Measurements from ENCODE around the gene PTPN4.

Gene PTPN4

DNA sequence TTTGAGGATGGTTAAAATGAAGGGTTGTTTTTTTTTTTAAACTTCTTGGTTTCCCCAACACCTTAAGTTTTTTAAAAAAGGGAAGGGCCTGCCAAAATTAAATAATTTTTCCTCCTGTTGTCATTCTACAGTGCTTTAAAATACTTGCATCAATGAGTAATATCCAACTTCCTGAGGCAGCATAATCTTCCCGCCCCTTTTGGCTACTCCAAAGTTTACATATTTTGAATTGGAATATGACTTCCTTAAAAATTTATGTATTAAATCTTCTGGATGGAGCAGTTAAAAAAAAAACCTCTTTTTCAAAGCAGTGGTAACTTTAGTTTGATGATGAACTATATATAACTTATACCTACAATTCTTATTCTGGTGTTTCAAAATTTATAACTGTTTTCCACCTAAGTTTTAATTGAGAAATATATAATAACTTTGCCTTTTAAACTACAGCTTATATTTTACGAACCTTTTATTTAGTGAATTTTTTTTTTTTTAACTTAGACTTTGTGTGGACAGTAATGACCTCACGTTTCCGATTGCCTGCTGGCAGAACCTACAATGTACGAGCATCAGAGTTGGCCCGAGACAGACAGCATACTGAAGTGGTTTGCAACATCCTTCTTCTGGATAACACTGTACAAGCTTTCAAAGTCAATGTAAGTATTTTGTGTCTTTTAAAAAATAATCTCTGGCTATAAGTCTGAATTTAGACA lies 49.8 kb downstream of the PTPN4 start:
- peak; percentile 26 for DNase-seq

GRCh38 chr2:119810049-119810630 lies 50.4 kb downstream of the PTPN4 start:
- no peak for DNase-seq

DNA sequence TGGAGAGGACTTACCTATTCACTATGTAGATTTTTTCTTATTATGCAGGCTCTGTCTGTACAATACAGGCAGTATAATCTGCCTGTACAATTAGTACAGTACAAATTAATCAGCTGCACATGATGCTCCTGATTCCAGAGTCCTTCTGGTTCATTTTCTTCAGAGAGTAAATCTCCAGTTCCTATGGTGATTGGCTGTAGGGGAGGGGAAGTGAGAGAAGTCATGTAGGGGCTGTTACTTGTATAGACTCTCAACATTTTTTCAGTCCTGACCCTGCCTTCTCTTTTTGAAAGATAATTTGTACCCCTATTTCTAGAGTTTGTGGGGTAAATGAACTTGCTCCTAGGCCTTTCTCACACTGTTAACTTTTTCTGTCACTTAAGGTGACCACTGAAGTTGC lies 54.5 kb downstream of the PTPN4 start:
- DNase-seq, result no peak

GRCh38 chr2:119818792-119819191 lies 59.1 kb downstream of the PTPN4 start:
- DNase-seq, result no peak

DNA sequence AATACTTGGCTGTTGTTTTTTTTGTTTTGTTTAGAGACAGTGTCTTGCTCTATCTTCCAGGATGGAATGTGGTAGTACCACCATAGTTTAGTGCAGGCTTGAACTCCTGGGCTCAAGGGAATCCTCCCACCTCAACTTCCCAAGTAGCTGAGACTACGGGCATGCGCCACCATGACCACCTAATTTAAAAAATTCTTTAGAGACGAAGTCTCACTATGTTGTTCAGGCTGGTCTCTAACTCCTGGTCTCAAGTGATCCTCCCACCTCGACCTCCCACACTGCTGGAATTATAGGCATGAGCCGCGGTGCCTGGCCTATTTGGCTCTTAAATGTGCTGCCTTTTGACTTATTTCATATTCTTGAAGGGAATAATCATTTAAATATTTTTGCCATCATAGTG lies 60.1 kb downstream of the PTPN4 start:
- DNase-seq, result no peak

- DNase-seq, result no peak
Observed at GRCh38 chr2:119820275-119820674, 60.6 kb downstream of the PTPN4 start.

DNA sequence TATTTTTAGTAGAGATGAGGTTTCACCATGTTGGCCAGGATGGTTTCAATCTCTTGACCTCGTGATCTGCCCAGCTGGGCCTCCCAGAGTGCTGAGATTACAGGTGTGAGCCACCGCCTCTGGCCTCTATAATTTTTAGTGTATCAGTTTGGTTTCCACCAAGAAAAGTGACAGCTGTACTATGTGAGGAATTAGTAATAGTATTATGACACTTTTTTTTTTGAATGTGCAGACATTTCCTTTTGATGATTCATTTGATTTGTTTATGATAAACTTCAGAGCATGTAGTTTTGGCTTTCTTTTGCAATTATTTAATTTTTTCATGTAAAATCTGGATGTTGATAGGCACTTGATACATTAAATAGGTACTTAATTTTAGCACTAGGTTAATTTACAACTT lies 61.5 kb downstream of the PTPN4 start:
- DNase-seq, result no peak

GRCh38 chr2:119823734-119824334 lies 64.1 kb downstream of the PTPN4 start:
- peak; percentile 47 for DNase-seq

GRCh38 chr2:119826370-119826961 lies 66.7 kb downstream of the PTPN4 start:
- DNase-seq, result peak; percentile 49

DNA sequence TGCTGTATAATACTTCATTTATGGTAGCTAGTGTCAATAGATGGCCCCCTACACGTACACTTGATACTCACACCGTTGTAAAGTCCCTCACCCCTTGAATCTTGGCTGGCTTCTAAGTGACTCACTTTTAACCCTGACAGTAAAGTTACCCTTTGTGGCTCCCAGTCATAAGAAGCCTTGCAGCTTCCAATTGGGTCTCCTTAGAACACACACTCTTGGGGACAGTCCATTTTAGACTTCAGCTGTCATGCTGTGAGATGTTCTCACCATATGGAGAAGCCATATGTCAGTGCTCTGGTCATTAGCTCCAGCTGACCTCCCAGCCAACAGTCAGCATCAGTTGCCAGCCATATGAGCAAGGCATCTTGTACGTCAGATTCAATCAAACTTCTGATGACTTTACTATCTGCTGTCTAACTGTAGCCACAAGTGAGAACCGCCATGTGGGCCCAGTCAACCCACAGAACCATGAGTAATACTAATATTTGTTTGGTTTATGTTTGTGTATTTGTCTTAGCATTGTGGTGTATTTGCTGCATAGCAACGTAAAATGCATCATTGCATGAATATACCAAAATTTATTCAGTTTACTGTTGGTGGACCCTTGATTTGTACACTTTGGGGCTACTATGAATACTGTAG lies 68.3 kb downstream of the PTPN4 start:
- DNase-seq, result peak; percentile 56

DNA sequence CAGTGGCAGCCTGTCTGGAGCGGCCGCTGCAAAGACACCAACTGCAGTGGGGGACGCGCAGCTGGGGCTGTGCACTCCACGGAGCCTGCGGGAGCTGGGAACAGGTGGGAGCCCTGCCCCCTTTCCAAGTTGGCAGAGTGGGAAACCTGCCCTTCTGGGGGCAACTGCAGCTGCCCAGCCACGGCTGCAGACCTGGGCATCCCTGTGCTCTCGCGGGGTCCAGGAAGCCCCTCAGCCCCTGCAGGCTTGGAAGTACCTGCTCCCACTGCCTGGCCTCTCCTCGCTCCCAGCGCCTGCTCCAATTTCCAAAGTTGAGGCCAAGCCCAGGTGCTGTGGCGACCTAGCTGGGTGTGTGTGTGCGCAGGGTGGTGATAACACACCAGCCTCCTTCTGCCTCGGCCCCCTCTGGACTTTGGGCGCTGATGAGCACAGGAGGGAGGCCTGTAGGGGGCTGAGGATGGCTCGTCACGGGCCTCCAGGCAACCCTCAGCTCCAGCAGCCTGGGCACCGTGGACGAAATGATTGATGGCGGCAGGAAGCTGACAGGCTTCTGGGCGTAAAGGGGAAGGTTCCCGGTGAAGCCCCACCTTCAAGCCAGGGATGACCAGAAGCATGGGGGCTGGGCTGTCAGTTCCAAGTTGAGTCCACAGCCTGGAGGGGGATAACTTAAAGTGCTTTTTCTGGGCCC lies 76.9 kb downstream of the PTPN4 start:
- no peak for DNase-seq

GRCh38 chr2:119837350-119837749 lies 77.6 kb downstream of the PTPN4 start:
- no peak for DNase-seq

- no peak for DNase-seq
Observed at GRCh38 chr2:119837759-119838158, 78.0 kb downstream of the PTPN4 start.

- no peak for DNase-seq
Observed at GRCh38 chr2:119838179-119838578, 78.5 kb downstream of the PTPN4 start.

DNA sequence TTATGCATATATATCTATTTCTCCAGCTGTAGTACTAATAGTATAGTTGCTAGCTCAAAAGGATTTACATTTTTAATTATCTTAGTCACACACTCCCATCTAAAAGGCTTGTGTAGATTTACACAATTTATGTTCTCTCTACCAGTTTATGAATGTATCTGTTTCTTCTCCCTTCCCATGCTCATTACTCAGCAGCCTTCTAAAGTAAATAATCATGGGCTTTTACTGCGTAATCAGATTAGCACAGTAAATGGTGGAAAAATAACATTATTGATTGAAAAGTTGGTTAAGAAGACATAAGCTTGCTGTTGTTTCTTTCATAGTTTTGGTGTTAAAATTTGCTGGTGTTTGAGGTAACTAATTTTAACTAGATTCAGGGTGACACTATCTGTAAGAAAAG lies 81.8 kb downstream of the PTPN4 start:
- no peak for DNase-seq

DNA sequence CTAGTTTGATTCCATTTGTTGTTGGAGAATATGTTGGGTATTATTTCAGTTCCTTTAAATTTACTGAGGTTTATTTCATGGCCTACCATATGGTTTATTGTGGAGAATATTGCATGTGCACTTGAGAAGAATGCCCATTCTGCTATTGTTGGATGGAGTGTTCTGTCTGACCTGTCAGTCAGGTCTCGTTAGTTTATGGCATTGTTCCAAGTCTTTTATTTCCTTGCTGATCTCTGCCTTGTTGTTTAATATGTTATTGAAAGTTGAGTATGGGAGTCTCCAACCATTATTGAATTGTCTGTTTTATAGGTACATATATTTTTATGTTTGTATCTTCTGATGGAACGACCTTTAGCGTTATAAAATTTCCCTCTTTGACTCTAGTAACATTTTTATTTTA lies 86.3 kb downstream of the PTPN4 start:
- DNase-seq, result no peak

DNA sequence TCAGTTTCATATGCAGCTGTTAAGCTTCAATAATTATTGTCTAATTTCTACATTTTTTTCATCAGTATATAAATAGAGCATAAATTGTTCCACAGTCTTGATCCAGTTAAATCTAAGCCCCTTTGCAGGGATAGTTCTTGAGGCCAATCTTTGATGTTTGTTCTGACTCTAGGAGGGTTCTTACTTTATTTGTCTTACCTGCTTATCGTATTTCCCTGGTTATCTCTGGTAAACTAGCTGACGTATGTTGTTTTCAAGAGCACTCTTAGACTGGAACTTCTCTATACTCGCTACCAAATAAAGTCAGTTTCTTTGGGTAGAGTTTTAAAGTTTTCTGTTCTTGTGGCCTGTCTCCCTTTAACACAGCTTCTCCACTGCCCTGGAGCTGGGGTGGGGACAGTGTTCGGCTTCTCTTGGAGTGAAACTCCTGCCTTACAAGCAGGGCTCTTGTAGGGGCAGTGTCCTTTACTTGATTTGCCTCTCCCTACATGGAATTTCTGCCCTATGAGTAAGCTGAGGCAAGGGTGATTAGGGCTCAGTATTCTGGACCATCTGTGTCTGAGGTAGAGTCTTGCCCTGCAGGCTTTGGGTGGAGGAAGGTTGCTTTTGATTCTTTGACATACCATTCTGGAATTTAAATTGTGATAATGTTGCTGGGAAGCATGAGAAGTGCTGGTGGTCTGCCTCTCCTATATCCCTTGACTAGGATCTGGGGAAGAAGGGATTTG lies 90.3 kb downstream of the PTPN4 start:
- no peak for DNase-seq

DNA sequence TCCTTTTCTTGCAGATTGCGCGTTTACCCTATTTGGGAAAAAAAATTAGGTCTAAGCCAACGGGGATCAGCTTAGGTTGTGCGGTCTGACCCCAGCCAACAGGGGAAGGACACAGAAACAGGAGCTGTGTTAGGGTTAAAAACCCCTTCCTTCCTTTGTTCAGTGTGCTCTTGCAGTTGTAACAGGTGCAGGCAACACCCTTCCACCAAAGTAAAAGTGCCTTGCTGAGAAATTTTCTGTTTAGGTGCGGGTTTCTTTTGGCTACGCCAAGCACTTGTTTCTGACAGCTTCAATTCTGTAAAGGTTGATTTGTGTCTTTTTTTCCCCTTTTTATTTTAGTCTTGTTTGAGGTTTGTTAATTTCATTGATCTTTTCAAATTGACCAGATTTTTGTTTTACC lies 92.5 kb downstream of the PTPN4 start:
- no peak for DNase-seq

DNA sequence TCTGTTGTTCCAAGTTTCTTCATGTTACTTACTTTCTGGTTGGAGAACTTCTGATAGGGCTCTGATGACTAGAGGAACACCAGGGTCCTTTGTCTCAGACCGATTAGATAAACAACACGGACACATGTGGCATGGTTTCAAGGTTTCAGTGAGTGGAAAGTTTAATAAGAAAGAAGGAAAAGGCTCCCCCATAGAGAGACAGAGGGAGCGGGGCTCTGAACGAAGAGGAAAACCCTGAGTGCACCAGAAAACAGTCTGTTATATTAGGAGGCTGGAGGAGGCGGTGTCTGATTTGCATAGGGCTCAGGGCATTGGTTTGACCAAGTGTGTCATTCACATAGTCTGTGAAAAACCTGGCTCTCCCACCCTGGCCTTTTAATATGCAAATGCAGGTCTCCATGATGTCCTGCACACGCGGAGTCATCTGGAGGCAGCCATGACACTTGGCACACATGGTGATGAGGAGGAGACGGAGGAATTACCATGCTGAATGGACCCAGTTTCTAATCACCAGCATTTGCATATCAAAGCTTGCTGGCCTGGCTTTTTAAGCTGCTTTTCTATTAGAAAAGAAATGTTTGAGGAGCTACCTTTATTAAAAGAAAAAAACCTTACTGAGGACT lies 94.2 kb downstream of the PTPN4 start:
- no peak for DNase-seq

DNA sequence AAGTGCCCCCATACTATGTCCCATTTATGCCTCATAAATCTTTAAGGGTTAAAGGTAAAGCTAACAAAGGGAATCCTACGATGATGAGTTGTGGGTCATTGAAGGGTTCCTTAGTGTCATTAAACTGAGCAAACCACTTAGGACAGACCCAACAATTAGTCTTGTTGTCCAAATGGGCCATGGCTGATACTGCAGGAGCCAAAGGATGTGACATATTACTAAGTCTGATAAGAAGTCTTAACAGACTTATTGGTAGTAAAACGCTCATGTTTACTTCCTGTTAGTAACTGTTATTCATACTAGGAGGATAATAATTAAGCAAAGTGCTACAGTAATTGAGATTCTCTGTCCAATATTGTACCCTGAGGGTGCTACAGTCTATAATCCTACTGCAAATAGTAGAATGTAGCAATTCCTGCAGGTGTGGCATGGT lies 96.8 kb downstream of the PTPN4 start:
- no peak for DNase-seq

DNA sequence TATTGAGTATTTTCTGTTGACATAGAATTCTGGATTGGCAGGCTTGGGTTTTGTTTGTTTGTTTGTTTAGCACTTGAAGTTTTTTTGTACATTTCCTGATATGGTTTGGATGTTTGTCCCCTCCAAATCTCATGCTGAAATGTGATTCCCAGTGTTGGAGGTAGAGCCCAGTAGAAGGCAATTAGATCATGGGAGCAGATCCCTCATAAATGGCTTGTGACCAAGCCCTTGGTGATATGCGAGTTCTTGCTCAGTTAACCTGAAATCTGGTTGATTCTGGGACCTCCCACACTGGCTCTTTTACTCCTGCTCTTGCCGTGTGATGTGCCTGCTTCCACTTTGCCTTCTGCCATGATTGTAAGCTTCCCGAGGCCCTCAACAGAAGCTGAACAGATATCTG lies 98.0 kb downstream of the PTPN4 start:
- no peak for DNase-seq

- no peak for DNase-seq
Observed at GRCh38 chr2:119859528-119859927, 99.8 kb downstream of the PTPN4 start.
